ENCODE data around the gene C4orf50.

C4orf50 gene

GRCh38 chr4:5887361-5888221 is 130.6 kb downstream of the C4orf50 start:
- H3K27me3 ChIP-seq (ENCODE audit: control insufficient read depth, insufficient read depth, low read length): peaks cover 34% of the 10 kb centered on the region
- H3K4me1 ChIP-seq (ENCODE audit: control insufficient read depth, insufficient read depth, low read length): peaks cover 24% of the 10 kb centered on the region
- H3K9me3 ChIP-seq (ENCODE audit: control insufficient read depth, insufficient read depth, low read length): no peaks in the 10 kb centered on the region
- no peaks in the 10 kb centered on the region for H3K36me3 ChIP-seq (ENCODE audit: control insufficient read depth, insufficient read depth, low read length)
- peak overlapping the region; percentile 81 for H3K9ac ChIP-seq (ENCODE audit: low read depth, low read length)
- peak overlapping the region; percentile 79 for H3K4me3 ChIP-seq (ENCODE audit: low read depth, low read length)

DNA sequence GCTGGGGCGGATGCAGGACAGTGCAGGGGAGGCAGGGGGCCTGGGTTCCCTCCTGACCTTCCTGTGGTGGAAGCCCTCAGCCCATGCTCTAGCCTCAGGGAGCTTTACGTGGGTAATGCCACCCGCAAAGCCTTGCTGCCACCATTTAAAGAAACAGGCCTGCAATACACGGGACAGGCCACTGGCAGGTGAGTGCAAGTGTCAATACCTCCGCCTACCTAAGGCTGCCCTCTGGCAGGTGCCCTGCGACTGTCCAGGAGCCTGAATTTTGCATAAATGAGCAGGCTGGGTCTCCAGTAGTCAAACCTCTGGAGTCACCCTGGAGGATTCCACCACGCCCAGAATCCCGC is 131.2 kb downstream of the C4orf50 start:
- no peaks in the 10 kb centered on the region for H3K9me3 ChIP-seq (ENCODE audit: control insufficient read depth, insufficient read depth, low read length)
- peak overlapping the region; percentile 81 for H3K9ac ChIP-seq (ENCODE audit: low read depth, low read length)
- no peaks in the 10 kb centered on the region for H3K36me3 ChIP-seq (ENCODE audit: control insufficient read depth, insufficient read depth, low read length)
- peaks cover 29% of the 10 kb centered on the region for H3K27me3 ChIP-seq (ENCODE audit: control insufficient read depth, insufficient read depth, low read length)
- H3K4me3 ChIP-seq (ENCODE audit: low read depth, low read length): peak overlapping the region; percentile 79
- peaks cover 24% of the 10 kb centered on the region for H3K4me1 ChIP-seq (ENCODE audit: control insufficient read depth, insufficient read depth, low read length)

DNA sequence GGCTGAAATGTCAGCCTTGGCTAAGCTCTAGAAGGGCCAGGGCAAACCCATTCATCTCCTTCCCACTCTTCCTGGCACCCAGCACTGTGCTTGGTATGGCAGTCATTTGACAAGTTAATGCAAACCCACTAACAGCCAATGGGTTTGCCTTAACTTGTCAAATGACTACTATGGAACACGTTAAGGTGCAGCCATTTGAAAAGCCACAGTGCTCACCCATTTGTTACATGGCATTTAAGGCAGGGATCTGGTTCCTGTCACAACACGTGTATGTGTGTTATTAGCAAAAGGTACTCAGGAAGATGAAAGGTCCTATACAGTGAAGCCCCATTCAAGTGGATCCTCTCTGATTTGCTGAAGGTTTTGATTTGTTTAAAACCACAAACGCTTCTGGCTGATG is 132.5 kb downstream of the C4orf50 start:
- H3K9me3 ChIP-seq (ENCODE audit: control insufficient read depth, insufficient read depth, low read length): no peaks in the 10 kb centered on the region

DNA sequence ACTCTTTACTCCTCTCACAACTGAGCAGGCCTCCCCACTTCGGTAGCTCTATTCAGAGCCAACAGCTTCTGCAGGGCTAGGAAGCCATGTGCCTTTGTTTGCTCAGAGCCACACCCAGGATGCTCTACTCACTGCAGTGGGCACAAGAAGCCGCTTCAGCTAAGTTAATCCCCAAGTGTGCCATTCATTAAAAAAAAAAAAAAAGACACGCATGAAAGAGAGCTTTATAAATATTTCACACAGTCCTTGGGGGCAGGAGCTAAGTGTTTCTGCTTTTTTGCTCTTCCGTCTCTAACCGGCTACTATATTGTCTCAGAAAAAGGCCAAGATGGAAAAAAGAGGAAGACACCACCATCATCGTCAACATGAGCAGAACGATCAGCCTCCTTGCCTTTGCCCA is 133.4 kb downstream of the C4orf50 start:
- Histone ChIP-seq H3K4me1 (ENCODE audit: control insufficient read depth, insufficient read depth, low read length) (peaks cover 20% of the 10 kb centered on the region), H3K27me3 (ENCODE audit: control insufficient read depth, insufficient read depth, low read length) (peaks cover 11% of the 10 kb centered on the region), H3K9me3 (ENCODE audit: control insufficient read depth, insufficient read depth, low read length) (no peaks in the 10 kb centered on the region), H3K36me3 (ENCODE audit: control insufficient read depth, insufficient read depth, low read length) (no peaks in the 10 kb centered on the region), H3K4me3 (ENCODE audit: low read depth, low read length) (no peak overlapping the region), H3K9ac (ENCODE audit: low read depth, low read length) (no peak overlapping the region)

More for the DNA sequence above, 132.5 kb downstream of the C4orf50 start:
- Histone ChIP-seq H3K4me1 (ENCODE audit: control insufficient read depth, insufficient read depth, low read length) (peaks cover 22% of the 10 kb centered on the region), H3K9ac (ENCODE audit: low read depth, low read length) (no peak overlapping the region), H3K4me3 (ENCODE audit: low read depth, low read length) (no peak overlapping the region), H3K36me3 (ENCODE audit: control insufficient read depth, insufficient read depth, low read length) (no peaks in the 10 kb centered on the region), H3K27me3 (ENCODE audit: control insufficient read depth, insufficient read depth, low read length) (peaks cover 16% of the 10 kb centered on the region)

DNA sequence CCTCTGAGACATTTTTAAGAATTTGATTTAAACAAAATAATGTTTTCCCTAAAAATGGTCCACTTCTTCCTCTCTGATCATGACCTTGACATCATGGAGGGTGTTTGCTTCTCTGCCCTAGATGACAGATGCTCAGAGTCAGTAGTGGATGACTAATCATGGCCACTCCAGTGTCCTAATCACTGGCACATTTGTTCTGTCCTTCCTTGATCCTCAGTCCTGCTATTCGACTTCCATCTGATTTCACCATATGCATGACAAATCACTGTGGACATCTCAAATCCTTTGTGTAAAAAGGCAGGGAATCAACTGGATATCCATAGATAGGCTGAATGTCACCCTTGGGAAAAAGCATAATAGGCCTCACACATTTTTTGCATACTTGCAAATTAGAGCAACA is 134.3 kb downstream of the C4orf50 start:
- no peaks in the 10 kb centered on the region for H3K9me3 ChIP-seq (ENCODE audit: control insufficient read depth, insufficient read depth, low read length)
- H3K4me3 ChIP-seq (ENCODE audit: low read depth, low read length): no peak overlapping the region
- peaks cover 2% of the 10 kb centered on the region for H3K27me3 ChIP-seq (ENCODE audit: control insufficient read depth, insufficient read depth, low read length)
- peaks cover 12% of the 10 kb centered on the region for H3K4me1 ChIP-seq (ENCODE audit: control insufficient read depth, insufficient read depth, low read length)
- no peak overlapping the region for H3K9ac ChIP-seq (ENCODE audit: low read depth, low read length)
- no peaks in the 10 kb centered on the region for H3K36me3 ChIP-seq (ENCODE audit: control insufficient read depth, insufficient read depth, low read length)

DNA sequence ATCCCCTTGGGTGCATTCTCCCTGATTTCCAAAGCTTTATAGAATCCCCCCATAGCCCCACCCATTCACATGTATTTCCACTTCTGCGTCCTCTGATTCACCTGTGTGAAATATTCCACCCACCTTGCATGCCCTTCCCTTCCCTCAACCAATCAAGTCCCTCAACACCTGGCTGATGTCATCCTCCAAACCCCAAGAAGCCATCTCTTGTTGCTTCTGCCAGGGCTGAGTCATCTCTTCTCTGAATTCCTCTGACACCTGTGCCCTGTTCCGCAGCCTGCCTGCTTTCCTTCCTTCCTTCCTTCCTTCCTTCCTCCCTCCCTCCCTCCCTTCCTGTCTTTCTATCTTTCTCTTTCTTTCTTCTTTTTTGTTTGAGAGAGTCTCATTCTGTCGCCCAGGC is 135.3 kb downstream of the C4orf50 start:
- Histone ChIP-seq H3K4me3 (ENCODE audit: low read depth, low read length) (no peak overlapping the region), H3K9ac (ENCODE audit: low read depth, low read length) (no peak overlapping the region), H3K9me3 (ENCODE audit: control insufficient read depth, insufficient read depth, low read length) (no peaks in the 10 kb centered on the region), H3K36me3 (ENCODE audit: control insufficient read depth, insufficient read depth, low read length) (no peaks in the 10 kb centered on the region), H3K27me3 (ENCODE audit: control insufficient read depth, insufficient read depth, low read length) (no peaks in the 10 kb centered on the region), H3K4me1 (ENCODE audit: control insufficient read depth, insufficient read depth, low read length) (peaks cover 10% of the 10 kb centered on the region)

GRCh38 chr4:5881340-5881739 is 136.9 kb downstream of the C4orf50 start:
- peaks cover 13% of the 10 kb centered on the region for H3K4me1 ChIP-seq (ENCODE audit: control insufficient read depth, insufficient read depth, low read length)
- H3K36me3 ChIP-seq (ENCODE audit: control insufficient read depth, insufficient read depth, low read length): no peaks in the 10 kb centered on the region
- no peak overlapping the region for H3K9ac ChIP-seq (ENCODE audit: low read depth, low read length)
- no peaks in the 10 kb centered on the region for H3K9me3 ChIP-seq (ENCODE audit: control insufficient read depth, insufficient read depth, low read length)
- H3K4me3 ChIP-seq (ENCODE audit: low read depth, low read length): no peak overlapping the region
- H3K27me3 ChIP-seq (ENCODE audit: control insufficient read depth, insufficient read depth, low read length): no peaks in the 10 kb centered on the region

GRCh38 chr4:5878359-5878758 is 139.9 kb downstream of the C4orf50 start:
- Histone ChIP-seq H3K9ac (ENCODE audit: low read depth, low read length) (no peak overlapping the region), H3K4me3 (ENCODE audit: low read depth, low read length) (no peak overlapping the region), H3K4me1 (ENCODE audit: control insufficient read depth, insufficient read depth, low read length) (peaks cover 6% of the 10 kb centered on the region), H3K27me3 (ENCODE audit: control insufficient read depth, insufficient read depth, low read length) (no peaks in the 10 kb centered on the region), H3K9me3 (ENCODE audit: control insufficient read depth, insufficient read depth, low read length) (no peaks in the 10 kb centered on the region), H3K36me3 (ENCODE audit: control insufficient read depth, insufficient read depth, low read length) (no peaks in the 10 kb centered on the region)

DNA sequence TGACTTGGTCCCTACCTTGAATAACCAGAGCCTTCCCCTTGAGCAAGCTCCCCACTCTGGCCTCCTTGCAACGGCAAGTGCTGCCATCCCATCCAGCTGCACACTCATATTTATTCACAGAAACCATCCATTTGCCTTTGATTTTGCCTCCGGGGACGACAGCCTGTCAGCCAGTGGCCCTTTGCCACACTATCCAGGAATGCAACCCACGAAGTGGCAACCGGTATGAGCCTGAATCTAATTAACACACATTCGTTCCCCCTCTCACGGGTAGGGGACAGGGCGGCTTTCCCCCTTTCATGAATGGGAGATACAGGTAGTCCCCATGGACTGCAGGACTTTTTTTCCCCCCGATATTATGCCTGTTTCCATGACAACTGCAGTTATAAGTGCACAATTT is 140.8 kb downstream of the C4orf50 start:
- Histone ChIP-seq H3K9me3 (ENCODE audit: control insufficient read depth, insufficient read depth, low read length) (no peaks in the 10 kb centered on the region), H3K36me3 (ENCODE audit: control insufficient read depth, insufficient read depth, low read length) (no peaks in the 10 kb centered on the region), H3K4me3 (ENCODE audit: low read depth, low read length) (no peak overlapping the region), H3K9ac (ENCODE audit: low read depth, low read length) (no peak overlapping the region), H3K27me3 (ENCODE audit: control insufficient read depth, insufficient read depth, low read length) (no peaks in the 10 kb centered on the region), H3K4me1 (ENCODE audit: control insufficient read depth, insufficient read depth, low read length) (peaks cover 6% of the 10 kb centered on the region)

GRCh38 chr4:5874811-5875449 is 143.3 kb downstream of the C4orf50 start:
- peaks cover 3% of the 10 kb centered on the region for H3K36me3 ChIP-seq (ENCODE audit: control insufficient read depth, insufficient read depth, low read length)
- H3K9me3 ChIP-seq (ENCODE audit: control insufficient read depth, insufficient read depth, low read length): no peaks in the 10 kb centered on the region

DNA sequence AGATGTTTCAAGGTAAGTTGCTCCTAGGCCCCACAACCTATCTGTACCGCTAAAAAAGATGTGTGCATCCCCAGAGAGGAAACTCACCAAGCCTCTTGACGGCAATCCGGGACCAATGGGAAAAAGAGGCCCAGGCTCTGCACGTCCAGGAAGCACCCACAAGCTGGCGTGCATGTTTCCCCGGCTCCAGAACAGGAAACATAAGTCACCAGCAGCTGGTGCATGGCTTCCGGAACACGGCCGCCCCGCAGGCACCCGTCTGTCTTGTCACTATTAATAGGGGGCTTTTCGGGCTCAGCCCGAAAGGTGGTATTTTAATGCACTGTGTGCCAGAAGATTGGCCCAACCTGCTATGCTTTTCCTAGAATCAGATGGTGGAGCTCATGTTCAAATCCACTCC is 147.5 kb downstream of the C4orf50 start:
- H3K27me3 ChIP-seq (ENCODE audit: control insufficient read depth, insufficient read depth, low read length): no peaks in the 10 kb centered on the region
- no peak overlapping the region for H3K9ac ChIP-seq (ENCODE audit: low read depth, low read length)
- peaks cover 3% of the 10 kb centered on the region for H3K4me1 ChIP-seq (ENCODE audit: control insufficient read depth, insufficient read depth, low read length)
- H3K9me3 ChIP-seq (ENCODE audit: control insufficient read depth, insufficient read depth, low read length): no peaks in the 10 kb centered on the region
- no peak overlapping the region for H3K4me3 ChIP-seq (ENCODE audit: low read depth, low read length)
- H3K36me3 ChIP-seq (ENCODE audit: control insufficient read depth, insufficient read depth, low read length): peaks cover 10% of the 10 kb centered on the region

More at GRCh38 chr4:5874811-5875449, 143.3 kb downstream of the C4orf50 start:
- Histone ChIP-seq H3K4me3 (ENCODE audit: low read depth, low read length) (no peak overlapping the region), H3K9ac (ENCODE audit: low read depth, low read length) (no peak overlapping the region), H3K4me1 (ENCODE audit: control insufficient read depth, insufficient read depth, low read length) (peaks cover 6% of the 10 kb centered on the region), H3K27me3 (ENCODE audit: control insufficient read depth, insufficient read depth, low read length) (no peaks in the 10 kb centered on the region)
